ENCODE measurements around the gene DIAPH2. TPM values are rescaled to one million over a fixed set of nuclear protein-coding genes. Genes with fewer than 3 reads are reported as not detected.

Gene DIAPH2
- total RNA-seq, 4 donors from 2014 or later, result 11.1 to 26.5 (median 18.7) TPM

DNA sequence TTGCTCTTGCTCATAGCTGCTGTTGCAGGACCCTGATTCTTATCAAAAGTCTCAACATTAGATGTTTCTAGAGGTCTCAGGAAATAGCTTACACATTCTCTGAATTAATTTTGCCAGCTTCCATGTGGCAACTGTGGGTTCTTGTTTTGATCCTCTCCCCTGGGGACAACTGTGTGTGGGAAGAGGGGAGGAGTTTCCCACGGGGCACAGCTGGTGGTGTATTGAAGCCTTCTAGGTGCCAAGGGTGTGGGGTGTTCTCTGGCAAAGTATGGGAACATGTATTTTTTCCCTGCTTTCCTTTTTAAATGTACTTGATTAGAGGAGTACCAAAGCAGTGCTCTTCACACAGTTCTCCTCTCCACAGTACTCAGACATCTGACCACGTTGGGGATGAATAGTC lies 411.7 kb downstream of the DIAPH2 start:
- no peaks in the 10 kb centered on the region for H3K27me3 ChIP-seq
- DNase-seq, result no peak
- 23 to 30% methylated on average over 2 of the region's 2 CpGs for WGBS, 2 donors
- TF ChIP-seq, protein P1, sequence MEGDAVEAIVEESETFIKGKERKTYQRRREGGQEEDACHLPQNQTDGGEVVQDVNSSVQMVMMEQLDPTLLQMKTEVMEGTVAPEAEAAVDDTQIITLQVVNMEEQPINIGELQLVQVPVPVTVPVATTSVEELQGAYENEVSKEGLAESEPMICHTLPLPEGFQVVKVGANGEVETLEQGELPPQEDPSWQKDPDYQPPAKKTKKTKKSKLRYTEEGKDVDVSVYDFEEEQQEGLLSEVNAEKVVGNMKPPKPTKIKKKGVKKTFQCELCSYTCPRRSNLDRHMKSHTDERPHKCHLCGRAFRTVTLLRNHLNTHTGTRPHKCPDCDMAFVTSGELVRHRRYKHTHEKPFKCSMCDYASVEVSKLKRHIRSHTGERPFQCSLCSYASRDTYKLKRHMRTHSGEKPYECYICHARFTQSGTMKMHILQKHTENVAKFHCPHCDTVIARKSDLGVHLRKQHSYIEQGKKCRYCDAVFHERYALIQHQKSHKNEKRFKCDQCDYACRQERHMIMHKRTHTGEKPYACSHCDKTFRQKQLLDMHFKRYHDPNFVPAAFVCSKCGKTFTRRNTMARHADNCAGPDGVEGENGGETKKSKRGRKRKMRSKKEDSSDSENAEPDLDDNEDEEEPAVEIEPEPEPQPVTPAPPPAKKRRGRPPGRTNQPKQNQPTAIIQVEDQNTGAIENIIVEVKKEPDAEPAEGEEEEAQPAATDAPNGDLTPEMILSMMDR (IDR thresholded peaks at IDR 0.05), result no peak
- no peak for TF ChIP-seq POLR2A (IDR thresholded peaks at IDR 0.05)
- H3K4me1 ChIP-seq, result no peaks in the 10 kb centered on the region
- H3K9me3 ChIP-seq, result no peaks in the 10 kb centered on the region
- no peak overlapping the region for H3K27ac ChIP-seq
- intact Hi-C loops (cut with DNase I), result no loop called here
- no peaks in the 10 kb centered on the region for H3K36me3 ChIP-seq
- H3K4me3 ChIP-seq (replicated peaks in 1 of 3), result no peak overlapping the region

DNA sequence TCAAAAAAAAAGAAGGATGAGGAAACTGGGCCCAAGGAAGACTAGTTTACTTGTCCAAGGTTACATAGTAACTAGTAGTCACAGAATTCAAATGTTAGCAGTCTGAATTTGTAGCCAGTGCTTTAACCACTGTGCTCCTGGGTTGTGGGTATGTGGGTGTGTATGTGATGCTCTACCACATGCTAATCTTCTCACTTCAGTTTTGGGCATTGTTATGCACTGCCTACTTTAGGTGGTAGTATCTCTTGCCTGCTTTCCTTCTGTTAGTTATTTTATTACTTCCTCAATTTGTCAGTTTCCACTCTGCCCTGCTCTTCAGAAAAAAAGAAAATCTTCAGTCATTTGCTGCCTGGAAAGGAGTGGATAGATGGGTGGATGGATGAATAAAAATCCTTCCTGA lies 418.3 kb downstream of the DIAPH2 start:
- no peaks in the 10 kb centered on the region for H3K27me3 ChIP-seq
- no peaks in the 10 kb centered on the region for H3K9me3 ChIP-seq
- H3K4me1 ChIP-seq, result no peaks in the 10 kb centered on the region
- no peak for TF ChIP-seq POLR2A (IDR thresholded peaks at IDR 0.05)
- TF ChIP-seq, protein P1 (IDR thresholded peaks at IDR 0.05), result no peak
- intact Hi-C loops (cut with DNase I), result no loop called here
- no peaks in the 10 kb centered on the region for H3K36me3 ChIP-seq
- no peak for DNase-seq
- no peak overlapping the region for H3K27ac ChIP-seq
- H3K4me3 ChIP-seq (replicated peaks in 1 of 3), result no peak overlapping the region

DNA sequence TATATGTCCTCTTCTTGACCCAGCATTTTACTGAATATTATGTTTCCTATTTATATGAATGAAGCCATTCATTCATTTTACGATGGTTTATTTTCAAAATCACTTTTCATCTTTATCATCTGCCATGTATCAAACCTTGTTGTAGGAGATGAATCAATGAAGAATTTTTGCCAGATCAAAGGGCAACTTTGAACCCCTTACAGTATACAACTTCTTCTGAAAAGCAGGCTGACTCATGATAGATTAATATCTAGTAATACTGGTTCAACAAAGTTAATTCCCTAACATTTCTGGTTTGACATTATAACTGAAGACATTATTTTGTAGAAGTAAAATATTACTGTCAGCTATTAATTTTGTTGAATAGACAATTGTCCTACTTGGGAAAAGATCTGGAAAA lies 425.1 kb downstream of the DIAPH2 start:
- Histone ChIP-seq H3K4me1 (no peaks in the 10 kb centered on the region), H3K36me3 (no peaks in the 10 kb centered on the region), H3K4me3 (replicated peaks in 1 of 3) (no peak overlapping the region), H3K9me3 (no peaks in the 10 kb centered on the region), H3K27ac (no peak overlapping the region), H3K27me3 (no peaks in the 10 kb centered on the region)
- DNase-seq, result no peak
- intact Hi-C loops (cut with DNase I), result no loop called here
- 97 to 100% methylated on average over 1 of the region's 1 CpG for WGBS, 2 donors
- no peak for TF ChIP-seq POLR2A (IDR thresholded peaks at IDR 0.05)
- TF ChIP-seq, protein P1 (IDR thresholded peaks at IDR 0.05), result no peak

DNA sequence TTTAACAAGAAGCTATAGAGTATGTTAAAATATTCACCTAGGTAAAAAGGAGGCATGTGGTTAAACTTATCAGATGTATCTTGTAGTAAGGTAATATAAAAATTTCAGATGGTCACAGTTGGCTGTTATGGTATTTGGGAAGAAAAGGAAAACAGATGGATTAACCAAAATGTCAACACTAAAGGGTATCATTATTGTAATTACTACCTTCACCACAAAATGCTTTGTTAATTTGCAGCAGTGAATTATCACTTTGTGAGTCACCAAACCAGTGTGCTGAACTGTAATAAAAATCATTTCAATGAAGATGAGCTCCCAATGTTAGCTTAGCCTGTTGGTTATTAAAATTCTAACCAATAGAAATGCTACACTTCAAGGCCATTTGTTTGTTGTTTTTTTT lies 432.9 kb downstream of the DIAPH2 start:
- TF ChIP-seq, protein P1 (IDR thresholded peaks at IDR 0.05), result no peak
- TF ChIP-seq POLR2A (IDR thresholded peaks at IDR 0.05), result no peak
- no peak for DNase-seq
- Histone ChIP-seq H3K27ac (no peak overlapping the region), H3K9me3 (no peaks in the 10 kb centered on the region), H3K4me1 (no peaks in the 10 kb centered on the region), H3K27me3 (no peaks in the 10 kb centered on the region), H3K36me3 (no peaks in the 10 kb centered on the region), H3K4me3 (replicated peaks in 1 of 3) (no peak overlapping the region)
- intact Hi-C loops (cut with DNase I), result no loop called here

DNA sequence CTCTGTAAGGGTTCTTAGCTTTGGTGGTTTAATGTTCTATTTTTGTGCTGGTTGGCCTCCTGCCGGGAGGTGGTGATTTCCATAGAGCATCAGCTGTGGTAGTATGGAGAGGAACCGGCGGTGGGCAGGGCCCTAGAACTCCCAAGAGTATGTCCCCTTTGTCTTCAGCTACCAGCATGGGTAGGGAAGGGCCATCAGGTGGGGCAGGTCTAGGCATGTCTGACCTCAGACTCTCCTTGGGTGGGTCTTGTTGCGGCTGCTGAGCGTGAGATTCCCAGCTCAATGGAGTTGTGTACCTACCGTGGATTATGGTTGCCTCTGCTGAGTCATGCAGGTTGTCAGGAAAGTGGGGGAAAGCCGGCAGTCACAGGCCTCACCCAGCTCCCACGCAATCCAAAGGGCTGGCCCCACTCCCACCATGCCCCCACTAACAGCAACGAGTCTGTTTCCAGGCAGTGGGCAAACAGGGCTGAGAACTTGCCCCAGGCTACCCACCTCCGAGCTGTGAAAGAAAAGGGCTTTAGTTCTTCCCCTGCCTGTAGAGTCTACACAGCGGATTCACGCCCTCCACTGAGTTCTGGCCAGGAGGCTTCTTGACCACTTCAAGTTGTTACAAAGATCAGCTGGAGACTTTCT lies 434.9 kb downstream of the DIAPH2 start:
- H3K27ac ChIP-seq, result no peak overlapping the region
- H3K27me3 ChIP-seq, result no peaks in the 10 kb centered on the region
- H3K9me3 ChIP-seq, result no peaks in the 10 kb centered on the region
- no peaks in the 10 kb centered on the region for H3K4me1 ChIP-seq
- H3K4me3 ChIP-seq (replicated peaks in 1 of 3), result no peak overlapping the region
- 94 to 95% methylated on average over 7 of the region's 12 CpGs for WGBS, 2 donors
- DNase-seq, result no peak
- intact Hi-C loops (cut with DNase I), result no loop called here
- TF ChIP-seq POLR2A (IDR thresholded peaks at IDR 0.05), result no peak
- TF ChIP-seq, protein P1 (IDR thresholded peaks at IDR 0.05), result no peak
- H3K36me3 ChIP-seq, result no peaks in the 10 kb centered on the region
